ENCODE results near the gene SLC1A3.
"Not testable (repeated sequence)": the region's sequence is repeated elsewhere in the genome, so short reads cannot be mapped to it uniquely, and the experiment has no call there.

The SLC1A3 gene

GRCh38 chr5:36631620-36632362 is 25.4 kb downstream of the SLC1A3 start:
- DNase-seq: no peak

GRCh38 chr5:36632363-36632664 is 25.9 kb downstream of the SLC1A3 start:
- no peak for DNase-seq

GRCh38 chr5:36635721-36636390 is 29.4 kb downstream of the SLC1A3 start:
- DNase-seq: no peak

- no peak for DNase-seq
Measured at GRCh38 chr5:36637101-36637500, 30.7 kb downstream of the SLC1A3 start.

- DNase-seq: no peak
Measured at GRCh38 chr5:36637516-36637915, 31.1 kb downstream of the SLC1A3 start.

- no peak for DNase-seq
Measured at GRCh38 chr5:36638056-36638455, 31.6 kb downstream of the SLC1A3 start.

GRCh38 chr5:36640949-36641348 is 34.5 kb downstream of the SLC1A3 start:
- DNase-seq: no peak

- no peak for DNase-seq
Measured at GRCh38 chr5:36641431-36641830, 35.0 kb downstream of the SLC1A3 start.

- no peak for DNase-seq
Measured at GRCh38 chr5:36642089-36642488, 35.7 kb downstream of the SLC1A3 start.

GRCh38 chr5:36643162-36643561 is 36.8 kb downstream of the SLC1A3 start:
- no peak for DNase-seq

- not testable (repeated sequence) for DNase-seq
Measured at GRCh38 chr5:36643841-36644240, 37.4 kb downstream of the SLC1A3 start.

GRCh38 chr5:36644727-36645126 is 38.3 kb downstream of the SLC1A3 start:
- DNase-seq: no peak

GRCh38 chr5:36646100-36646499 is 39.7 kb downstream of the SLC1A3 start:
- DNase-seq: no peak

- no peak for DNase-seq
Measured at GRCh38 chr5:36646507-36647023, 40.2 kb downstream of the SLC1A3 start.

- no peak for DNase-seq
Measured at GRCh38 chr5:36647046-36647445, 40.6 kb downstream of the SLC1A3 start.

GRCh38 chr5:36648426-36648825 is 42.0 kb downstream of the SLC1A3 start:
- DNase-seq: no peak

- no peak for DNase-seq
Measured at GRCh38 chr5:36651761-36652685, 45.6 kb downstream of the SLC1A3 start.

- no peak for DNase-seq
Measured at GRCh38 chr5:36653044-36653705, 46.8 kb downstream of the SLC1A3 start.

GRCh38 chr5:36654564-36654963 is 48.2 kb downstream of the SLC1A3 start:
- DNase-seq: no peak

- no peak for DNase-seq
Measured at GRCh38 chr5:36655161-36655560, 48.8 kb downstream of the SLC1A3 start.

- no peak for DNase-seq
Measured at GRCh38 chr5:36656556-36656955, 50.1 kb downstream of the SLC1A3 start.

GRCh38 chr5:36657563-36657995 is 51.2 kb downstream of the SLC1A3 start:
- no peak for DNase-seq
